ENCODE measurements around the gene LRRC10B.

DNA sequence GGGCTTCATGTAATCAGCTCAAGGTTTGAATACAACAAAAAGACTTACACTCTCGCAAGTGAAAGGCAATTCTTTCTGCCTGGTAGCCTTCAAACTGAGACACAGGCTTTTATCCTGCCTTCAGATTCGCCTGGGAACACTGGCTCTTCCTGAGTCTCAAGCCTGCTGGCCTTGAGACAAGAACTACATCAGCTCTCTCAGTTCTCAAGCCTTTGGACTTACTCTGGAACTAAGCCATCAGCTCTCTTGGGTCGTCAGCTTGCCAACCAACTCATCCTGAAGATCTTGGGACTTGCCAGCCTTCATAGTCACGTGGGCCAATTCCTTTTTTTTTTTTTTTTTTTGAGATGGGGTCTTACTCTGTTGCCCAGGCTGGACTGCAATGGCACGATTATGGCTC is 35.7 kb upstream of the LRRC10B start:
- no peak for TF ChIP-seq EZH2phosphoT487 (IDR thresholded peaks at IDR 0.05; ENCODE audit: insufficient read depth, low read depth)
- no peak for TF ChIP-seq EZH2 (IDR thresholded peaks at IDR 0.05; ENCODE audit: insufficient read depth, poor library complexity, severe bottlenecking)
